HG03442 (cell line): ENCODE results near the gene NECAB3.

Experiments
- ATAC-seq: cut with Tn5 transposase; IDR thresholded peaks from one replicate; pipeline ENCODE4 v1.9.1; 2021; ENCODE audit warnings: mild to moderate bottlenecking, moderate library complexity; ENCODE audit not compliant: unreplicated experiment

NECAB3 gene

DNA sequence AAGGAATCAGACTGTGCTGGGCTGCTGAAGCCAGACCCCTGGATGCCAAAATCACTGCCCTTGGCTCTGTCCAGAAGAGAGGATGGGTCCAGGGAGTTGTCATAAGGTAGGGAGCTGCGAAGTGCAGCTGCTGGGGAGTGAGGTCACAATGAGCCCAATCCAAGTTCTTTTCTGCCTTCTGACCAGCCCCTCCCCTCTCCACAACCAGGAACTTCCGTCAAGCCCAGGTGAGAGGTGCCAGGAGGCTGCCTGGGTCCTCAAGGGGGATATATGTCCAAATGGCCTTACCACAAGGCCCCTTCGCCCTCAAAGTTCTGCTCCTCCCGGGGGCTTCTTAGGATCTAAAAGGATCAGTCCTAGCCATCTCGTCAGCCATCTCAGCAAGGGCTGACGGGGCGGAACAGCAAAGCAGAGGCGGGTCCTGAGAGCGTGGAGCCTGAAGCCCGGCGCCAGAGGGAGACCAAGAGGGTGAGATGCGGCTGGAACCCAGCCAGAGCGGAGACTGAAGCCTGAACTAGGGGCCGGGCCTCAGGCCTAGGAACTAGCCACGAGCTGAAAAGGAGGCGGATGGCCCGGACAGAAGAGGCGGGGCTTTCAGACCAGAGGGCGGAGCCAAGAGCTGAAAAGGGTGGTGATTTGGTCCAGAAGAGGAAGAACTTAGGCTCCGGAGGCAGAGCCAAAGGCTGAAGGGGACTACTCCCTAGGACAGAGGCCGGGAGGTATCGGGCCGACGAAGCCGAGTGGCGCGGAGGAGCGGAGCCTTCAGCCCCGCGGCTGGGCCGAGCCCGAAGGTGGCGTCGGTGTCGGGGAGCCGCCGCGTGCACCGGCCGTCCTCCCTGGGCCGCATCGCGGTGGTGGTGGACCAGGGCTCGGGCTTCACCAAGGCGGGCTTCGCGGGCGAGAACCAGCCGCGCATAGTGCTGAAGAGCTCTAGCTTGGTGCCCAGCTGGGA, 7.7 kb downstream of the NECAB3 start, which contains the start of gene ACTL10:
TSS of gene ACTL10 (plus strand) at position 651 of the 952 bp plus-strand sequence. CDS start 555 bp downstream, outside the sequence.
- ATAC-seq: peak; percentile 61

DNA sequence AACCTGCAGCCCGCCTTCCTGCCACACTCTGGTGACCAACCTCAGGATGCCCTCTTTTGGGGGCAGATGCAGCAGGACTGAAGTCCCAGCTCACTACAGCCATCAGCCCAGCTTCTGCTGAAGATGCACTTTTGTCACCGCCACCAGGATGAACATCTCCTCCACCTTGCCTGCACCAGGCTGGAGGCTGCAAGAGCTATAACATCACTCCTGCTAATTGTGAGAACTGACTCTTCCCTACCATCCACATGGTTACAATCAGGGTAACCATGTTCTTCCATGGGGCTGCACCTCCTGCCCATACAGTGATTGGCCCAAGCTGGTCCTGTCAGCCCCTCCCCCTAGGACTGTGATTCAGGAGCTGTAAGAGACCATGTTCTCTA, 9.5 kb downstream of the NECAB3 start:
- no peak for ATAC-seq

DNA sequence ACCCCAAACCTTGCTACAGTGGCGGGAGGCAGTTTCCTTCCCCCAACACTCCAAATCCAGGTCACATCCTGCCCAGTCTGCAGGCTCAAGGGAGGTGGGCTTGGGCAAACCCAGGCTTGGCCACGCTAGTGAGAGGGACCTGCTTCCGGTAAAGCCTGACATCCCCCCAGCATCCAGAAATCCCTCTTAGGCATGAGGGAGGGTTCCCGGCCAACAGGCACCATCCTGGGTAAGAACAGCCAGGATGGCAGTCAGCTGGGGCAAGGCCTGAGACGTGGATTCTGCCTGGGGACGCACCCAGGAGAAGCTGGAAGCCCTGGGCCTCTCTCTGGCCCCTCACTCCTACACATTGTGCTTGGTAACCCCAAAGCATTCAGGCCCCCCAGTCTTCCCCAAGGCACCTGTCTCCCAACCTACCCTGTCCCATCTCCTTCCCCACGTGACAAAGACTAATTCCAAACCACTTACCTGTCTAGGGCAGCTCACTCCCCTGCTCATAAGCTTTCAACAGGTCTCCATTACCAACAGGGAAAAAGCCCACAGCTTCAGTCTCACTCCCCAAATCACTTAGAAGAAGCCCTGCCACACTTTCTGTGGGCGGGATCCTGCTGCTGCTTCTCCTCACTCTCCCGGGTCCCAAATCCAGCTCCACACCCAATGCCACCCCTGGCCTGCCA, 10.0 kb downstream of the NECAB3 start:
- no peak for ATAC-seq

DNA sequence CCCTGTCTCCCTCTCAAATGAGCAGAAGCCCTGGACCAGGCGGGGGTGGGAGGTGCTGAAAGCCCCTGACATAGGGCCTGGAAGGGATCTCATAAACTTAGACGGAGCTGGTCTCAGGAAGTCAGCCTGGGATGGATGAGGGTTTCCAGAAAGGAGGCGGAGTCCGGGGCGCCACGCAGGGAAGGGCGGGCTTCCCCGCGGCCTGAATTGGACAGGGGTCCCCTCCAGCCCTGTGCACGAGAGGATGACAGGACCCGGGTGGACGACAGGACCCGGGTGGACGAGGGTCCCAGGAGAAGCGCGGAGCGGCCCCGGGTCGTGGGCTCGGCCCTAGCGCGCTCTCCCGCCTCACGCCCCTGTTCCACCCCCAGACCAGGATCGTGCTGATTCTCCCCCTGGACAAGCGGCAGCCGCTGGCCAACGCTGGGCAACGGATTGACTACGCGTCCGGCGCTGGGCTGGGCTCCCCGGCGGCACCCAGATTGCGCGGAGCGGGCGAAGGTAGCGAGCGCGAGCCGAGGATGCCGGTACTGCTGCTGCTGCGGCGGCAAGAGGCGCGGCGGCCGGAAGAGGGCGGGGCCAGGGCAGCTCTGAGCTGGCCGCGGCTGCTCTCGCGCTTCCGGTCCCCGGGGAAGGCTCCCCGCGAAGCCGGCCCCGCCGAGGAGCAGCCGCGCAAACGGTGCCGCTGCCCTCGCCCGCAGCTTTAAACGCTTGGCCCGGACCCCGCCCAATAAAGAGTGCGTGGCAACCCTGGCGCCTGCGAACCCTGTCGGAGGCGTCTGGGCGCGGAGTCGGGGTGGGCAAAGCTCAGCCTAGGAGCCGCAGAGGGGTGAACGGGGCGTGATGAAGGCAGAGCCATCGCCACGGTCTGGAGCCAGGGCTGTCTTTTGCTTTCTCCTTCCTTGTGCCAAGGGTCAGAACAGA, 10.8 kb downstream of the NECAB3 start:
- ATAC-seq: peak; percentile 31

DNA sequence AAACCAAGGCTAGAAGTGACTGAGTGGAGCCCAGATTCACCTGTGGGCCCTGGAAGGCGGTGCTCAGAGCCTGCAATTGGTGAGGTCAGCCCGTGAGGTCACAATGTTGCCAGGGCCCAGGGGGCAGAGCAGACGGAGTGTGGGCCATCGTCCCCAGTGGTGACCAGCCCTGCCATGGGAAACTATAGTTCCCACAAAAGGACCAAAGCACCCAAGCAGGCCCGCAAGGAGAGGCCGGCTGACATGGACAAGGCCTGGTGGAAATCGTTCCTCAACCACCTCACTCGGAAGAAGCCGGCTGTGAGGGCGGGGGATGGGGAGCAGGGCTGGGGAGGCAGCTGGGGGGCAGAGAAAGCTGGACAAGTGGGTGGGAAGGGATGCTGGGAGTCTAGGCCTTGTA, 12.1 kb downstream of the NECAB3 start, which contains the start of gene C20orf144:
TSS of gene C20orf144 (plus strand) at position 156 of the 400 bp plus-strand sequence. CDS start at position 175, 19 bp downstream.
- no peak for ATAC-seq

DNA sequence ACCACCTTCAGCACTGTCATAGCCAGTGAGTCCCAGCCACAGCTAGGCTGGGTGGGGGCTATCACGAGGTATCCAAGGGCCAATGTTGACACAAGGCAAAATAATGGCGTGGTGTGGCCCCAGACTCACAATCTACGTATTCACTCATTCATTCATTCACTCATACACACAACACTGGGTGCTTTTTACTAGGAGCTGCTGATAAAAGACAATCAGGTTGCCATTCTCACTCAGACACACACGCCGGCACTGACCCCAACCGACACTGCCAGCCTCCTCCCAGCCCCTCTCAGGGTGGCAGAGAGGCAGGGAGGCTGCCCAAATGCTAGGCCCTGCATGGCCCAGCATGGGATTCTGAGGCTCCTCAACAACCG, 13.6 kb downstream of the NECAB3 start:
- ATAC-seq: no peak

DNA sequence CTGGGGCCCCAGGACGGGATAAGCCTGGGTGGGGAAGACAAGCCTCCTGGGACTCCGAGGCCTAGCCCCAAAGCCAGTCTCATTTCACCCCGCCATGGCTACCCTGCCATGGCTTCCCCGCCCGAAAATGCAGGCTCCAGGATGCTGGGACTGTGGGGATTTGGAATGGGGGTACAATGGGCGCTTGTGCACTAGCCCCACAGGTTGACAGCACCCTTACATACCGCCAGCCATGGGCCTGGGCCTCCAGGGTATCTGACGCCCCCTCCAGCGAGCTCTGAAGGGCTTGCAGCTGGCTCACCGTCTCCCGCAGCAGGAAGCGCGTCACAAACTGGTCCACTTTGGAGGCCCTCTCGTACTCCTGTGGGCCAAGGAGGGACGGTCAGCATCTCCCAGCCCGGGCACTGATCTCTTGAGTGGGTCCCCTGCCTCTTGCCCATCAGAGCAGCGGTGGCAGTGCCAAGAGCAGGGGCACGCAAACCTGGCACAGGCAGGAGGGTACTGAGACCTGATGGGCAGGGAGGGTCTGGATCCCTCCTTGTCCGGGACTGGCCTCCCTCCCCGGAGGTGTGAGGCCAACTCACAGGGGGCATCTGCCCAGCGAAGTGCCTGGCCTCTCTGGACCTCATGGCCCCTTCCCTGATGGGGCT, 14.1 kb downstream of the NECAB3 start:
- ATAC-seq: no peak

DNA sequence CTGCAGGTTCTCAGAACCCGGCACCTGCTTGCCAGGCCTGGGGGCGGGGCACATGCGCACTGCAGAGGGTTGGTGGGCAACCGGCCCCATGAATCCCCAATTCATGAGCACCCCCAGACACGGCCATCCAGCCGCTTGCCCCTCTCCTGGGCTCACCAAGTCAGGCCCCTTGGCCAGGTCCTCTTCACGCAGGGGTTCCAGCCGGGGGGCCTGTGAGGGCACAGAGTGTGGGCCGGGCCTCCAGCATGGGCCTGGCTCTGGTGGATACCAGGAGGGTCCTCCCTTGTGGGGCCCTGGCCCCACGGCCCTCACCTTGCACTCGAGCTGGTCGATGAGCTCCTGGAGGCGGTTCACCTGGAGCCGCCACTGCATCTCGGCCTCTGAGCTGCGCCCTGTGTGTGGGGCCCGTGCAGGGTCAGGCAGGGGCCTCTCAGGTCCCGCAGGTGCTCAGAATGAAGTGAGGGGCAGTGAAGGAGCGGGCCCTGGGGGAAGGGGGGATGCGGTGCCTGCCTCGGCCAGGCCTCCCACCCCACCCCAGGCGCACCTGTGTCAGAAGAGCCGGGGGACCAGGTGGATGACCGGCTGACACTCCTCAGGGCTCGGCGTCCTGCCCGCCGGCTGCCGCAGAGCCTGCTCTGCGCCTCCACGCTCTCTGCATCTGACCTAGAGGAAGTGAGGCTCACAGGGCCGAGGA, 14.7 kb downstream of the NECAB3 start:
- no peak for ATAC-seq

DNA sequence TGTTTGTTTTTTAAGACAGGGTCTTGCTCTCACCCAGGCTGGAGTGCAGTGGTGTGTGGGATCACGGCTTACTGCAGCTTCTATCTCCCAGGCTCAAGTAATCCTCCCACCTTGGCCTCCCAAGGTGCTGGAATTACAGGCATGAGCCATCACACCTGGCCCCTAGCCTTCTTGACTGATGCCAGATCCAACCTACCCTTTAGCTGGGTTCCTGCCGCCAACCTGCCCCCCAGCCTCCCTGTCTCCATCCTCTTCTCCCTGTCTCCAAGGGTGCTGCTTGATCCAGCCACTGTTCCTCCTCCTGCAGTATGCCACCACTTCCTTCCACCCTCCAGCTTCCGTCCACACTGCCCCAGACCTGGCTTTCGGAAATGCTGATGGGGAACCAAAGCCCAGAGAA, 15.3 kb downstream of the NECAB3 start:
- no peak for ATAC-seq

DNA sequence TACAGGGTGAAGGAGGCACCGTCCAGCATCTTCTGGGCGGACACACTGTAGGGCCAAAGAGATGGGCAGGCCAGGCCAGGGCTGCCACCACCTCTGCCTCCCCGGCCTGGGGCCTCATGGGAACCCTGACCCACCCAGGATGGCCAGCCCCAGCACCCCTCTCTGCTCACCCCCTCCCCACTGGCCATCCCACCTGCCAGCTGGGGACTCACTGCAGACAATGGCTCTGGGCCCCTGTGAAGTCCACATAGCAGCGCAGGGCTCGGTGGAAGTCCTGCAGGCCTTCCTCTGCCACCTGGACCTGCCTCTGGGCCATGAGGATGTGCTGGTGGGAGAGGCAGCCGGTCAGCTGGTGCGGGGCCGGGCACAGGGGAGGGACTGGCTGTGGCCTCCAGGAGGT, 15.7 kb downstream of the NECAB3 start:
- ATAC-seq: no peak

DNA sequence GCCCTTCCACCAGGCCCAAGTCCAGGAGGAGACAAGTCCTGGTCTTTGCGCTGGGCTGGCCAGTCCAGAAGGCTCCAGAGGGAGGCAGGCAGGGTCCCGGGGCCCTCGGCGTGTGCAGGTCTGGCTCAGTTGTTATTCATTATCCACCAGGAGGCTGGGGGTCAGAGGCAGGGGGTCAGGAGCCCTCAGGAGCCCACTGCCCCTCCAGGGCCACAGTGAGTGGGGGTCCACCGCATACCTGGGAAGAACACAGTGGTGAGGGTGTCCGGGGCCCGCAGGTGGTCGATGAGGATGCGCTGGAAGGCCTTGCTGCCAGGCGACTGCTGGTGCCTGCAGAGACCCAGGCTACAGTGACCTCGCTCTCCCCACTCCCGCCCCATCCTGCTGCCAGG, 16.5 kb downstream of the NECAB3 start:
- no peak for ATAC-seq

DNA sequence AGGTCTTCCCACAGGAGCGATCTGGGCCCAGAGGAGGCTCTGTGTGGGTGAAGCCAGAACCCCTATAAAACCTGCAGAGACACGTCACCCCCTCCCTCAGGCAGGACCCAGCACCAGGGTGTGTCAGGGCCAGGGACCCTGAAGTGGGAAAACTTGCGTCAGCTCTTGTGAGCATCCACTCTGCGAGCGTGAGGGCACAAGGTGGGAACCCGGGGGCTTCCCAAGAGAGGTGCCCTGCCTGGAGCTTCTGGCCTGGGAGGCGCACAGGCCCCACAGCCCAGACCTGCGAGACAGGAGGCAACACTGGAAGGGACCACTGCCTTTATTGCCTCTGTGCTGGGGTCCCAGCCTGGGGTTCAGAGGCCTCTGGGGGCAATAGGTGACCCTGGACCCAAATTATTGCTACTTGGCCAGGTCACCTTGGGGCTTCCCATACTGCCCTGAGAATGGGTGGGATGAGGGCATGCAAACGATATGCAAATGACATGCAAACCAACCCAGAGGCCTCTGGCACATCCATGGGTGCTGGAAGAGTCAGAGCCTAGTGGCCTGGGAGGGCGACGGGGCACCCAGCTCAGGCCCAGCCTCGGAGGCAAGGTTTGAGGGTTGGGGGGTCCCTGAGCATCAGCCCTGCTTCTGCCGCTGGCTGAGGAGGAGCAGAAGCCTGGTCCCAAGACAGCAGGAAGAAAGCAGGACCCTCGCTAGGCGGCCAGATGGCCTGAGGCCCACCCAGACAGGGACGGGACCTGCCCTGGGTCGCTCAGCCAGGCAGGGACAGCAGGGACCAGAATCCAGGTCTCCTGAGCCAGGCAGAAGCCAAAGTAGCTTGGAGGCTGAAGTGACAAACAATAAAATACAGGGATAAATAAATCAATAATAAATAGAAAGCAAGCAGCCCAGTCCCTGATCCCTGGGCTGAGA, 17.2 kb downstream of the NECAB3 start:
- ATAC-seq: no peak

DNA sequence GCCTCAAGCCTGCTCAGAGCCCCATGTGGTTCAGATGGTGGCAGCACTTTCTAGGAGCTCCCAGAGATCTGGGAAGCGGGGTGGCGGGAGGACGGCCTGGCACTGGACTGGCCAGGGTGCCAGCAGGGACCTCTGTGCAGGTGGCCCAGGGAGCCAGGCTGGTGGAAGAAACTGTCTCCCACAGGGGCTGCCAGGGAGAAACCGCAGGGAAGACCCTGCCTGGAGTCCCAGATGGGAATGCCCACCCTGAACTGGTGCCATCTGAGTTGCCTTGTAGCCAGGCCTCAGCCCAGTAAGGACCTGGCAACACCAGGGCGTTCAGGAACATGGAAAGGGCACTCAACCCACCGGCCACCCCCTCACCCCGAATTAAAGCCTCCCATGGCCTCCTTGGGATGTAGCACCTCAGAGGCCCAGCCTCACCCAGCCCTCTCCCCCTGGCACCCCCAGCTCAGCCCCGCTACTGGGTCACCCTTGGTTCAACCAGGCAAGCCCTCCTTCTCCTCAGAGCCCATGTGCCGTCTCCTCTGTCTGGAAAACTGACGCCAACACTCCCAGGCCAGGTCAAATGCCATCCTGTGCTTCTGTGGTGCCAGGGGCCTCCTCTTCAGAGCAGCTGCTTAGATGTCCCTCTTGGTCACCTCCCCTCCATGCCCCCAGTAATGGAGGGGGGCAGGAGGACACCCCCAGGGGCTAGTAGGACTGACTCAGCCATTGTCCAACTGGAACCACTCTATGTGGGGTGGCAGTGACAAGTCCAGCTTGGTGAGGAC, 18.0 kb downstream of the NECAB3 start:
- no peak for ATAC-seq

DNA sequence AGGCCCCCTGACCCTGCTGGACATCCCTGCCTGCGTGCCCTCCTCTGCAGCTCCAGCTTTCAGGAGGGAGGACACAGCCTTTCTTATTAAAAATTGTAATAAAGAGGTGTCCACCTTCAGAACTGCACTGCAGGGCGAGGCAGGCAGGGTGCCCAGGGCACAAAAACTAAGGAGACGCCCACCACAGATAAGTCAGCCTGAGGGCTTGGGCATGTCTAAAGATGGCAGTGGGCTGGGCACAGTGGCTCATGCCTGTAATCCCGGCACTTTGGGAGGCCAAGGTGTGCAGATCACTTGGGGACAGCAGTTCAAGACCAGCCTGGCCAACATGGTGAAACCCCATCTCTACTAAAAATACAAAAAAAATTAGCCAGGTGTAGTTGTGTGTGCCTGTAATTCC, 19.1 kb downstream of the NECAB3 start:
- no peak for ATAC-seq

DNA sequence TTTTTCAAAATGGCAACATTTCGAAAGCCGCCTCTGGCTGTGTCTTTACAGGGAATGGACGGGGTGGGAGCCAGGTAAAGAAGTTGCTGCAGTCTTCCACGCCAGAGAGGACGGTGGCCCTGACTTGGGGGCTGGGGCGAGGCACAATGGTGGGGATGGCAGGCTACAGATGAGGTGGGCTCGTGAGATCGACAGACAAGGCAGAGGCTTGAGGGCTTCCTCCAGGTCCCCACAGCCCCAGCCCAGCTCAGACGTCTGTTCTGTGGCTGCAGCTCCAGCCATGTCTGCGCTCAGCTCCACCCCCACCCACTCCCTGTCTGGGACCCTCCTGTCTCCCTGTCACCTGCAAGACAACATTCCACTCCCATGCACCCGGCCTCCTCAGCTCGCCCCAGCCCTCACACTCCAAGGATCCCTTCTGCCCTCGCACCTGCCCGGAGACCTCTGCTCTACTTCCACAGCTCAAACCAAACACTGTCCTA, 19.5 kb downstream of the NECAB3 start:
- ATAC-seq: no peak

DNA sequence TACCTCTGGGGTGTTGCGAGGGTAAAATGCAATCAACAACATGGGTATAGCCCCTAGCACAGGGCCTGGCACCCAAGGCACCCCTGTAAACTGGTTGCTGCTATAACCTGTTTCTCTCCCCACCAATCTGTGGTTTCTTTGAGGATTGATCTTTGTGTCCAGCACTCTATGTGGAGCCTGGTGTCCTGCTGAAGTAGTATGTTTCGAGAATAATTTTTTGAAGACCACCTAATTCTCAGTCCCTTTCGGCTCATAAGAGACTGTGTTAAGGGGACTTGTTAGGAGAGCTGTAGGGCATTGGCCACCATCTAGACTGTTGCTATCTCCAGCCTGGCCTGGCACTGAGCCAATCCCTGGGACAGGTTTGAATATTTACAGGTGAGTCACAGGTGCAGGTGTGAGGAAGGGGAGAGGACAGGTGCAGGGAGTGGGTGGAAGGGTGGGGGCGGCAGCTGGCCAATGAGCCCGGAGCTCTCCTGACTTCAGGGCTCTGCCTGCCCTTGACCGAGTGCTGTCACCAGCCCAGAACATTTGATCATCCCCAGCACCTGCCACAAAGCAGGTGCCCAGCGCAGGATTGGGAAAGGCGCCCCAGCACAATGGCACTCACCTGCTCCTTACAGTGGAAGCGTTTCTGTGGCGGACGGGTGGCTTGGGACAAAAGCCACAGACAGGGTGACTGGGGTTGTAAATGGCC, 20.2 kb downstream of the NECAB3 start:
- ATAC-seq: no peak

DNA sequence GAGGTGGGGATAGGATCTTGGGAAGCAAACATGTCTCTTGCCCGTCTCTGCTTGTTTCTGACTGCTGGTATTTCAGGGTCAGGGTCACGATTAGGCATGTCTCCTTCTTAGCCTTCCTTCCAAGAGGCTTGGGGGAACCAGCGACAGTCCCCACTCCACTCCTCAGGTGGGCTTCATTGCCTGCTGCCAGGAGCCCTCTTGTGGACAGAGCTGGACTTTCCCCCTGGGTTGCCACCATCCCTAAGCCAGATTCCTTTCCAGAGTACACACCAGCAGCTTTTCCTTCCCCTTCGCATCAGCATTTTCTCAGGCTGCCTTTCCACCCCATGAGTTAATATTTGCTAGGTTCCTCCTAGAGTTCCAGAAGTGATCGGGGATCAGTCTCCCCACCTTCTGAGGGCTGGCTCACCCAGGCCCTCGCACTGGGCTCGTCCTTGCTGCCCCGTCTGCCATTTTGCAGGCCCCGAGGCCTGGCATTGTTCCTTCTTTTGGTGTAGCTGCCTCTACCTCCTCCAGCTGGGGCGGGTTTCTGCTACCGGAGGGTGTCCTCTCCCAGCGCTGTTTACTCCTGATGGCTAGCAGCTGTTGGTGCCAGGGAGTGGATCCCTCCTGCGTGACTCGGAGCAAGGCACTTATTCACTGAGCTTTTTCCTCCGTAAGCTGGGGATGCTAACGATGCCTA, 20.9 kb downstream of the NECAB3 start:
- no peak for ATAC-seq
